ENCODE measurements around the gene HTR2B. TPM values are rescaled to one million over a fixed set of nuclear protein-coding genes. Genes with fewer than 3 reads are reported as not detected.

The HTR2B gene
- total and polyA plus RNA-seq, 2 of the 13 experiments (the other 11 are each of a cell fraction or from before 2014, with no cell fraction given): 0.08 TPM; not detected in 1

DNA sequence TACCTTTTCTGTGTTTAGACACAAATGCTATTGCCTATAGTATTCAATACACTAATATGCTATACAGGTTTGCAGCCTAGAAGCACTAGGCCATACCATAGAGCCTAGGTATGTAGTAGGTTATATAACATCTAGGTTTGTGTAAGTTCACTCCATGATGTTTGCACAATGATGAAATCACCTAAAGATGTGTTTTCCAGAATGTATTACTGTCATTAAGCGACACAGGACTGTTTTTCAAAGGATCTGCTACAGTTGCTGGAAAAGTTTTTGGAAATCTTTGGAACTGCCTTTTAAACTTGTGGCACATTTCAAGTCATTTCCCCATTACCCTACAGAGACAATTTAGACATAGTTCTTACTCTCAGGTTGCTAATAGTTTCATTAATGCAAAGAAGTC lies 58.9 kb downstream of the HTR2B start (continued):
- TF ChIP-seq, protein P1, sequence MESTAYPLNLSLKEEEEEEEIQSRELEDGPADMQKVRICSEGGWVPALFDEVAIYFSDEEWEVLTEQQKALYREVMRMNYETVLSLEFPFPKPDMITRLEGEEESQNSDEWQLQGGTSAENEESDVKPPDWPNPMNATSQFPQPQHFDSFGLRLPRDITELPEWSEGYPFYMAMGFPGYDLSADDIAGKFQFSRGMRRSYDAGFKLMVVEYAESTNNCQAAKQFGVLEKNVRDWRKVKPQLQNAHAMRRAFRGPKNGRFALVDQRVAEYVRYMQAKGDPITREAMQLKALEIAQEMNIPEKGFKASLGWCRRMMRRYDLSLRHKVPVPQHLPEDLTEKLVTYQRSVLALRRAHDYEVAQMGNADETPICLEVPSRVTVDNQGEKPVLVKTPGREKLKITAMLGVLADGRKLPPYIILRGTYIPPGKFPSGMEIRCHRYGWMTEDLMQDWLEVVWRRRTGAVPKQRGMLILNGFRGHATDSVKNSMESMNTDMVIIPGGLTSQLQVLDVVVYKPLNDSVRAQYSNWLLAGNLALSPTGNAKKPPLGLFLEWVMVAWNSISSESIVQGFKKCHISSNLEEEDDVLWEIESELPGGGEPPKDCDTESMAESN (CRISPR knock-in tag; conservative IDR thresholded peaks at IDR 0.05): no peak
- TF ChIP-seq, protein P2, sequence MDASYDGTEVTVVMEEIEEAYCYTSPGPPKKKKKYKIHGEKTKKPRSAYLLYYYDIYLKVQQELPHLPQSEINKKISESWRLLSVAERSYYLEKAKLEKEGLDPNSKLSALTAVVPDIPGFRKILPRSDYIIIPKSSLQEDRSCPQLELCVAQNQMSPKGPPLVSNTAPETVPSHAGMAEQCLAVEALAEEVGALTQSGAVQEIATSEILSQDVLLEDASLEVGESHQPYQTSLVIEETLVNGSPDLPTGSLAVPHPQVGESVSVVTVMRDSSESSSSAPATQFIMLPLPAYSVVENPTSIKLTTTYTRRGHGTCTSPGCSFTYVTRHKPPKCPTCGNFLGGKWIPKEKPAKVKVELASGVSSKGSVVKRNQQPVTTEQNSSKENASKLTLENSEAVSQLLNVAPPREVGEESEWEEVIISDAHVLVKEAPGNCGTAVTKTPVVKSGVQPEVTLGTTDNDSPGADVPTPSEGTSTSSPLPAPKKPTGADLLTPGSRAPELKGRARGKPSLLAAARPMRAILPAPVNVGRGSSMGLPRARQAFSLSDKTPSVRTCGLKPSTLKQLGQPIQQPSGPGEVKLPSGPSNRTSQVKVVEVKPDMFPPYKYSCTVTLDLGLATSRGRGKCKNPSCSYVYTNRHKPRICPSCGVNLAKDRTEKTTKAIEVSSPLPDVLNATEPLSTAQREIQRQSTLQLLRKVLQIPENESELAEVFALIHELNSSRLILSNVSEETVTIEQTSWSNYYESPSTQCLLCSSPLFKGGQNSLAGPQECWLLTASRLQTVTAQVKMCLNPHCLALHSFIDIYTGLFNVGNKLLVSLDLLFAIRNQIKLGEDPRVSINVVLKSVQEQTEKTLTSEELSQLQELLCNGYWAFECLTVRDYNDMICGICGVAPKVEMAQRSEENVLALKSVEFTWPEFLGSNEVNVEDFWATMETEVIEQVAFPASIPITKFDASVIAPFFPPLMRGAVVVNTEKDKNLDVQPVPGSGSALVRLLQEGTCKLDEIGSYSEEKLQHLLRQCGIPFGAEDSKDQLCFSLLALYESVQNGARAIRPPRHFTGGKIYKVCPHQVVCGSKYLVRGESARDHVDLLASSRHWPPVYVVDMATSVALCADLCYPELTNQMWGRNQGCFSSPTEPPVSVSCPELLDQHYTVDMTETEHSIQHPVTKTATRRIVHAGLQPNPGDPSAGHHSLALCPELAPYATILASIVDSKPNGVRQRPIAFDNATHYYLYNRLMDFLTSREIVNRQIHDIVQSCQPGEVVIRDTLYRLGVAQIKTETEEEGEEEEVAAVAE (CRISPR knock-in tag; IDR thresholded peaks at IDR 0.05; ENCODE audit: borderline replicate concordance): no peak
- TF ChIP-seq NFRKB (IDR thresholded peaks at IDR 0.05) (no peak), ZNF572 (CRISPR knock-in tag; IDR thresholded peaks at IDR 0.05) (no peak), EED (CRISPR knock-in tag; IDR thresholded peaks at IDR 0.05) (no peak), CREM (IDR thresholded peaks at IDR 0.05) (no peak), CREM (CRISPR knock-in tag; IDR thresholded peaks at IDR 0.05) (no peak), ZNF382 (CRISPR knock-in tag; IDR thresholded peaks at IDR 0.05; ENCODE audit: borderline replicate concordance) (no peak), FOXA3 (CRISPR knock-in tag; IDR thresholded peaks at IDR 0.05) (peak; percentile 94), RFX5 (IDR thresholded peaks at IDR 0.05; ENCODE audit: low read depth, low read length) (no peak), ZNF10 (CRISPR knock-in tag; IDR thresholded peaks at IDR 0.05; ENCODE audit: borderline replicate concordance, low read depth) (no peak), ATF7 (IDR thresholded peaks at IDR 0.05) (peak; percentile 59; the same call in 1 of the 2 replicates), ATF7 (CRISPR knock-in tag; IDR thresholded peaks at IDR 0.05) (no peak)
- TF ChIP-seq, protein P3, sequence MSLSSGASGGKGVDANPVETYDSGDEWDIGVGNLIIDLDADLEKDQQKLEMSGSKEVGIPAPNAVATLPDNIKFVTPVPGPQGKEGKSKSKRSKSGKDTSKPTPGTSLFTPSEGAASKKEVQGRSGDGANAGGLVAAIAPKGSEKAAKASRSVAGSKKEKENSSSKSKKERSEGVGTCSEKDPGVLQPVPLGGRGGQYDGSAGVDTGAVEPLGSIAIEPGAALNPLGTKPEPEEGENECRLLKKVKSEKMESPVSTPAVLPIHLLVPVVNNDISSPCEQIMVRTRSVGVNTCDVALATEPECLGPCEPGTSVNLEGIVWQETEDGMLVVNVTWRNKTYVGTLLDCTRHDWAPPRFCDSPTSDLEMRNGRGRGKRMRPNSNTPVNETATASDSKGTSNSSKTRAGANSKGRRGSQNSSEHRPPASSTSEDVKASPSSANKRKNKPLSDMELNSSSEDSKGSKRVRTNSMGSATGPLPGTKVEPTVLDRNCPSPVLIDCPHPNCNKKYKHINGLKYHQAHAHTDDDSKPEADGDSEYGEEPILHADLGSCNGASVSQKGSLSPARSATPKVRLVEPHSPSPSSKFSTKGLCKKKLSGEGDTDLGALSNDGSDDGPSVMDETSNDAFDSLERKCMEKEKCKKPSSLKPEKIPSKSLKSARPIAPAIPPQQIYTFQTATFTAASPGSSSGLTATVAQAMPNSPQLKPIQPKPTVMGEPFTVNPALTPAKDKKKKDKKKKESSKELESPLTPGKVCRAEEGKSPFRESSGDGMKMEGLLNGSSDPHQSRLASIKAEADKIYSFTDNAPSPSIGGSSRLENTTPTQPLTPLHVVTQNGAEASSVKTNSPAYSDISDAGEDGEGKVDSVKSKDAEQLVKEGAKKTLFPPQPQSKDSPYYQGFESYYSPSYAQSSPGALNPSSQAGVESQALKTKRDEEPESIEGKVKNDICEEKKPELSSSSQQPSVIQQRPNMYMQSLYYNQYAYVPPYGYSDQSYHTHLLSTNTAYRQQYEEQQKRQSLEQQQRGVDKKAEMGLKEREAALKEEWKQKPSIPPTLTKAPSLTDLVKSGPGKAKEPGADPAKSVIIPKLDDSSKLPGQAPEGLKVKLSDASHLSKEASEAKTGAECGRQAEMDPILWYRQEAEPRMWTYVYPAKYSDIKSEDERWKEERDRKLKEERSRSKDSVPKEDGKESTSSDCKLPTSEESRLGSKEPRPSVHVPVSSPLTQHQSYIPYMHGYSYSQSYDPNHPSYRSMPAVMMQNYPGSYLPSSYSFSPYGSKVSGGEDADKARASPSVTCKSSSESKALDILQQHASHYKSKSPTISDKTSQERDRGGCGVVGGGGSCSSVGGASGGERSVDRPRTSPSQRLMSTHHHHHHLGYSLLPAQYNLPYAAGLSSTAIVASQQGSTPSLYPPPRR (CRISPR knock-in tag; IDR thresholded peaks at IDR 0.05; ENCODE audit: borderline replicate concordance): 0 out of 2 replicates have a peak, but pooled peaks have one; percentile 30
- TF ChIP-seq, protein P4, sequence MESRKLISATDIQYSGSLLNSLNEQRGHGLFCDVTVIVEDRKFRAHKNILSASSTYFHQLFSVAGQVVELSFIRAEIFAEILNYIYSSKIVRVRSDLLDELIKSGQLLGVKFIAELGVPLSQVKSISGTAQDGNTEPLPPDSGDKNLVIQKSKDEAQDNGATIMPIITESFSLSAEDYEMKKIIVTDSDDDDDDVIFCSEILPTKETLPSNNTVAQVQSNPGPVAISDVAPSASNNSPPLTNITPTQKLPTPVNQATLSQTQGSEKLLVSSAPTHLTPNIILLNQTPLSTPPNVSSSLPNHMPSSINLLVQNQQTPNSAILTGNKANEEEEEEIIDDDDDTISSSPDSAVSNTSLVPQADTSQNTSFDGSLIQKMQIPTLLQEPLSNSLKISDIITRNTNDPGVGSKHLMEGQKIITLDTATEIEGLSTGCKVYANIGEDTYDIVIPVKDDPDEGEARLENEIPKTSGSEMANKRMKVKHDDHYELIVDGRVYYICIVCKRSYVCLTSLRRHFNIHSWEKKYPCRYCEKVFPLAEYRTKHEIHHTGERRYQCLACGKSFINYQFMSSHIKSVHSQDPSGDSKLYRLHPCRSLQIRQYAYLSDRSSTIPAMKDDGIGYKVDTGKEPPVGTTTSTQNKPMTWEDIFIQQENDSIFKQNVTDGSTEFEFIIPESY (CRISPR knock-in tag; IDR thresholded peaks at IDR 0.05): no peak
- TF ChIP-seq, protein P5, sequence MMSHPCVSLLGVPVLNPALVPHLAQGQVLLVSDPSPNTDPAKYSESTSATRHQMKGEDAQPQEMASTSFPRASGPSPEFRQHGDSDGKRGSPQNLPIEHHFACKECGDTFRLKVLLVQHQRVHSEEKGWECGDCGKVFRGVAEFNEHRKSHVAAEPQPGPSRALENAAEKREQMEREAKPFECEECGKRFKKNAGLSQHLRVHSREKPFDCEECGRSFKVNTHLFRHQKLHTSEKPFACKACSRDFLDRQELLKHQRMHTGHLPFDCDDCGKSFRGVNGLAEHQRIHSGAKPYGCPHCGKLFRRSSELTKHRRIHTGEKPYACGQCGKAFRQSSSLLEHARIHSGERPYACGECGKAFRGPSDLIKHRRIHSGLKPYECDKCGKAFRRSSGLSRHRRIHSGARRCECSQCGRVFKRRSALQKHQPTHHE (CRISPR knock-in tag; IDR thresholded peaks at IDR 0.05; ENCODE audit: borderline replicate concordance): no peak

Measured in HepG2 (cell line).